NCI-H510A treated with DMSO at 0.1 percent for 48 hours (cell line): ENCODE results near the gene CEBPA.

Experiments
- DNase-seq: peaks from one replicate; lab custom pipeline; 2025; lab: John Stamatoyannopoulos, UW

The CEBPA gene

GRCh38 chr19:33302175-33302973 is at the start of gene CEBPA:
Gene CEBPA, minus strand, starts transcription at chr19:33302534. Its CDS starts 120 bp downstream, at chr19:33302414.
- DNase-seq, result peak; percentile 3

GRCh38 chr19:33350538-33351309 is 48.4 kb upstream of the CEBPA start:
- no peak for DNase-seq

- DNase-seq, result no peak
Observed at GRCh38 chr19:33349319-33350289, 47.3 kb upstream of the CEBPA start.

- DNase-seq, result no peak
Observed at GRCh38 chr19:33348301-33349010, 46.1 kb upstream of the CEBPA start.

GRCh38 chr19:33347300-33347699 is 45.0 kb upstream of the CEBPA start:
- no peak for DNase-seq

- DNase-seq, result no peak
Observed at GRCh38 chr19:33346665-33347064, 44.3 kb upstream of the CEBPA start.

GRCh38 chr19:33345163-33345562 is 42.8 kb upstream of the CEBPA start:
- no peak for DNase-seq

GRCh38 chr19:33344573-33344925 is 42.2 kb upstream of the CEBPA start:
- DNase-seq, result no peak

- DNase-seq, result no peak
Observed at GRCh38 chr19:33343859-33344572, 41.7 kb upstream of the CEBPA start.

GRCh38 chr19:33343301-33343700 is 41.0 kb upstream of the CEBPA start:
- no peak for DNase-seq

- no peak for DNase-seq
Observed at GRCh38 chr19:33340991-33341390, 38.7 kb upstream of the CEBPA start.

GRCh38 chr19:33339016-33339984 is 37.0 kb upstream of the CEBPA start:
- DNase-seq, result no peak

GRCh38 chr19:33335446-33335845 is 33.1 kb upstream of the CEBPA start:
- DNase-seq, result no peak

GRCh38 chr19:33334271-33334670 is 31.9 kb upstream of the CEBPA start:
- no peak for DNase-seq

GRCh38 chr19:33333642-33334041 is 31.3 kb upstream of the CEBPA start:
- DNase-seq, result no peak

- DNase-seq, result no peak
Observed at GRCh38 chr19:33333151-33333550, 30.8 kb upstream of the CEBPA start.

GRCh38 chr19:33332248-33332647 is 29.9 kb upstream of the CEBPA start:
- DNase-seq, result no peak

- DNase-seq, result no peak
Observed at GRCh38 chr19:33329736-33330135, 27.4 kb upstream of the CEBPA start.

GRCh38 chr19:33329060-33329459 is 26.7 kb upstream of the CEBPA start:
- no peak for DNase-seq

GRCh38 chr19:33325920-33326319 is 23.6 kb upstream of the CEBPA start:
- DNase-seq, result no peak
